Rectal smooth muscle tissue (tissue), 1 donor: Measurements from ENCODE around the gene MFSD6L.

ENCODE experiments used
- H3K27ac ChIP-seq: one replicate; pipeline ENCODE4 v1.7.0; 2013; ENCODE audit warnings: low read depth, low read length, inconsistent platforms
- H3K27me3 ChIP-seq: one replicate; pipeline ENCODE4 v1.7.0; 2013; ENCODE audit warnings: low read length; ENCODE audit not compliant: control insufficient read depth, insufficient read depth
- H3K36me3 ChIP-seq: one replicate; pipeline ENCODE4 v1.7.0; 2013; ENCODE audit warnings: low read length; ENCODE audit not compliant: control insufficient read depth, insufficient read depth
- H3K4me1 ChIP-seq: one replicate; pipeline ENCODE4 v1.7.0; 2013; ENCODE audit warnings: low read length; ENCODE audit not compliant: control insufficient read depth, insufficient read depth
- H3K4me3 ChIP-seq: one replicate; pipeline ENCODE4 v1.7.0; 2013; ENCODE audit warnings: low read length
- H3K9ac ChIP-seq: one replicate; pipeline ENCODE4 v1.7.0; 2013; ENCODE audit warnings: low read length

Gene MFSD6L

GRCh38 chr17:8835631-8836364 is 36.6 kb upstream of the MFSD6L start:
- Histone ChIP-seq H3K27ac (no peak overlapping the region), H3K9ac (no peak overlapping the region), H3K4me3 (no peak overlapping the region), H3K36me3 (no peaks in the 10 kb centered on the region), H3K4me1 (no peaks in the 10 kb centered on the region), H3K27me3 (no peaks in the 10 kb centered on the region)

GRCh38 chr17:8835106-8835505 is 35.9 kb upstream of the MFSD6L start:
- Histone ChIP-seq H3K4me3 (no peak overlapping the region), H3K9ac (no peak overlapping the region), H3K27me3 (no peaks in the 10 kb centered on the region), H3K4me1 (no peaks in the 10 kb centered on the region), H3K36me3 (no peaks in the 10 kb centered on the region), H3K27ac (no peak overlapping the region)

- Histone ChIP-seq H3K9ac (no peak overlapping the region), H3K4me3 (no peak overlapping the region), H3K27me3 (peaks cover 6% of the 10 kb centered on the region)
Observed at GRCh38 chr17:8832711-8833352, 33.7 kb upstream of the MFSD6L start.

GRCh38 chr17:8831234-8831849 is 32.2 kb upstream of the MFSD6L start:
- peaks cover 6% of the 10 kb centered on the region for H3K27me3 ChIP-seq
- no peaks in the 10 kb centered on the region for H3K4me1 ChIP-seq
- no peak overlapping the region for H3K27ac ChIP-seq
- no peak overlapping the region for H3K4me3 ChIP-seq
- H3K9ac ChIP-seq = no peak overlapping the region
- no peaks in the 10 kb centered on the region for H3K36me3 ChIP-seq

More at GRCh38 chr17:8832711-8833352, 33.7 kb upstream of the MFSD6L start:
- Histone ChIP-seq H3K4me1 (no peaks in the 10 kb centered on the region), H3K27ac (no peak overlapping the region), H3K36me3 (no peaks in the 10 kb centered on the region)

DNA sequence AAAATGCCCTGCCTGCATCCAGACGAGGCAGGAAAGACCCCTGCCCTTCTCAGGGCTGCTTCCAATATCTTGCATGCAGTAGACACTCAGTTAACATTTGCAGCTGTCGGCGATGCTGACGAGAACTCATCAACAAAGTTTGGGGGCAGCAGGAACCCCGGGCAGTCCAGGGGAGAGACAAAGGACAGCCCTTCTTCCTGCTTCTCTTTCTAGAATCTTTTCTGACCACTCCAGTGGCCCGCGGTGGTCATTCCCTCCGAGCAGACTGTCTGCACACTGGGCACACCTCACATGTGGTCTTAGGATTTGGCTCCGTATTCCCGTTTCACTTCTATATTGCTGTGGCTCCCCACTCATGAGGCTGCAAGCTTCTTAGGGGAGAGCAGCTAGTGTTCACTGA is 31.0 kb upstream of the MFSD6L start:
- Histone ChIP-seq H3K36me3 (no peaks in the 10 kb centered on the region), H3K9ac (no peak overlapping the region), H3K4me1 (no peaks in the 10 kb centered on the region), H3K27me3 (peaks cover 6% of the 10 kb centered on the region), H3K27ac (no peak overlapping the region), H3K4me3 (no peak overlapping the region)

DNA sequence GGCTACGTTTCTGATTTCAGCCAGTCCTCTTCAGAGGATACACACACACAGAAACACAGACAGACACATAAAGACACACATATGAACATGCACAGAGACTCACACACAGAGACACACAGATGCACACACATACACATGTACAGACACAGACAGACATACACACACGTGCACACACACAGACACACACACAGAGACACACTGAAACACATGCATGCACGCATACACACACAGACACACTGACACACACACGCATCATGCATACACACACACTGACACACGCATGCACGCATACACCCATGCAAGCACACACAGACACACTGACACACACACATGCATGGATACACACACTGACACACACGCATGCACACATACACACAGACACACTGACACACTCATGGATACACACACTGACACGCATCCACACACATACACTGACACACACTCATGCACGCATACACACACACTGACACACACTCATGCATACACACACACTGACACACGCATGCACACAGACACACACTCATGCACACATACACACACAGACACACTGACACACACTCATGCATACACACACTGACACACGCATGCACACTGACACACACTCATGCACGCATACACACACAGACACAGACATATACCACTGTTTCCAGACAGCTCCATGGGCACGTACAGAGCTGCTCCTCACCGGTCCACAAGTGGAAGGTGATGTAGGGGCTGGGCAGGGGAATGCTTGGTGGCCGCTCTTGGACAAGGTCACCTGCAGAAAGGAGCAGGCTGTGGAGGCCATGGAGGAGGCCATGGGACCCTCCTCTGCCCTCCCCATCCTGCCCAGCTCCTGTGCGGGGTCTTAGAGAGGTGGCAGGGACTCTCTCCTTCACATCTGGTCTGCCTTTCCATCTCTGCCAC is 30.1 kb upstream of the MFSD6L start:
- Histone ChIP-seq H3K27ac (no peak overlapping the region), H3K27me3 (peaks cover 6% of the 10 kb centered on the region), H3K4me3 (no peak overlapping the region), H3K36me3 (no peaks in the 10 kb centered on the region), H3K9ac (no peak overlapping the region), H3K4me1 (no peaks in the 10 kb centered on the region)

GRCh38 chr17:8828517-8828875 is 29.3 kb upstream of the MFSD6L start:
- Histone ChIP-seq H3K9ac (no peak overlapping the region), H3K4me1 (no peaks in the 10 kb centered on the region), H3K27ac (no peak overlapping the region), H3K27me3 (peaks cover 6% of the 10 kb centered on the region), H3K4me3 (no peak overlapping the region), H3K36me3 (no peaks in the 10 kb centered on the region)

DNA sequence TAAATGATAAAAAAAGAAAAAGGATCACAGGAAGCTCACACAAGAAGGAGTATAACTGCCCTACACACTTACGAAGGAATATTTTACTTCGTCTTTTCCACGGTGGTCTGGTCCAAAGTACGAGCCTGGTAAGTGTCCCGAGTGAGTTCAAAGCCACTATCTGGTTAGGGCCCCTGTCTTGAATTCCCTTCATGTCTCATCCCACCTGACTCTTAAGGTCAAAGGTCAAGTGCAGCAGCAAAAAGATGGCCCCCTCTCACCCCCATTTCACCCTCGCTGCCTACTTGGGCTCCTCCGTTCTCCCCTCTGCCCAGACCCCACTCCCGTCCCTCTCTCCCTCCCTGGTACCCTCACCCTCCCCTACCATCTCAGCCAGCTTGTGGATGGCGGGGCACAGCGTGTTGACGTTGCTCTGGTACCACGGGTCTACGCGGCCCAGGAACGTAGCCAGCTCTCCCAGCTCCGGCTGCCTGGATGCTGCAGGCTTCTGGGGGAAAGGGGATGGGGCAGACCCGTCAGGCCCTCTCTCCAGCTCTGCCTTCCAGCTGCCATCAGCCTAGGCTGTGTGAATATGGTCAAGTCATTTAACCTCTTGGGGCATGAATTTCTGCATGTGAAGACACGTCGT is 27.8 kb upstream of the MFSD6L start:
- Histone ChIP-seq H3K4me1 (no peaks in the 10 kb centered on the region), H3K4me3 (no peak overlapping the region), H3K9ac (no peak overlapping the region), H3K27ac (no peak overlapping the region), H3K27me3 (peaks cover 6% of the 10 kb centered on the region), H3K36me3 (no peaks in the 10 kb centered on the region)

DNA sequence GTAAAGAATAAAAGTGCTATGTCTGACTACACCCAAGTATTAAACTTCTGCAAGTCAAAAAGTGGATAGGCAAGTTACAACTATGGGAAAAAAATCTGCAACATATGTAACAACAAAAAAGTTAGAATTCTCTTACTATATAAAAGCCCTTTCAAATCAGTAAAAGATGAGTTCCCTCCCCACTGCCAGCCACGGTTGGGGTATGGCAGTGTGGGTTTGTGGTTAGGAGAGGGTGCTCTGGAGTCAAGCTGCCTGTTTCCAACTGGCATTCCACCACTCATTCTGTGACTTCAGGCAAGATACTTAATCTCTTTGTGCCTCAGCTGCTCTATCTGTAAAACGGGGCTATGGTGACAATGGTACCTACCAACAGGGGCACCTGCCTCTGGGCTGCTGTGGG is 26.6 kb upstream of the MFSD6L start:
- Histone ChIP-seq H3K4me1 (no peaks in the 10 kb centered on the region), H3K27ac (no peak overlapping the region), H3K9ac (no peak overlapping the region), H3K36me3 (no peaks in the 10 kb centered on the region), H3K27me3 (peaks cover 6% of the 10 kb centered on the region), H3K4me3 (no peak overlapping the region)

GRCh38 chr17:8823279-8823678 is 24.1 kb upstream of the MFSD6L start:
- H3K9ac ChIP-seq = no peak overlapping the region
- no peak overlapping the region for H3K27ac ChIP-seq
- H3K4me1 ChIP-seq = no peaks in the 10 kb centered on the region
- no peak overlapping the region for H3K4me3 ChIP-seq
- H3K36me3 ChIP-seq = no peaks in the 10 kb centered on the region
- H3K27me3 ChIP-seq = peaks cover 3% of the 10 kb centered on the region

GRCh38 chr17:8822401-8823035 is 23.4 kb upstream of the MFSD6L start:
- Histone ChIP-seq H3K4me1 (no peaks in the 10 kb centered on the region), H3K9ac (no peak overlapping the region), H3K36me3 (no peaks in the 10 kb centered on the region), H3K27me3 (no peaks in the 10 kb centered on the region), H3K27ac (no peak overlapping the region), H3K4me3 (no peak overlapping the region)
